HG03175 (cell line): ENCODE measurements around the gene COL20A1.

Experiments
- ATAC-seq: cut with Tn5 transposase; IDR thresholded peaks from one replicate; pipeline ENCODE4 v1.9.1; 2021; ENCODE audit warnings: mild to moderate bottlenecking, moderate library complexity; ENCODE audit not compliant: unreplicated experiment

The COL20A1 gene

DNA sequence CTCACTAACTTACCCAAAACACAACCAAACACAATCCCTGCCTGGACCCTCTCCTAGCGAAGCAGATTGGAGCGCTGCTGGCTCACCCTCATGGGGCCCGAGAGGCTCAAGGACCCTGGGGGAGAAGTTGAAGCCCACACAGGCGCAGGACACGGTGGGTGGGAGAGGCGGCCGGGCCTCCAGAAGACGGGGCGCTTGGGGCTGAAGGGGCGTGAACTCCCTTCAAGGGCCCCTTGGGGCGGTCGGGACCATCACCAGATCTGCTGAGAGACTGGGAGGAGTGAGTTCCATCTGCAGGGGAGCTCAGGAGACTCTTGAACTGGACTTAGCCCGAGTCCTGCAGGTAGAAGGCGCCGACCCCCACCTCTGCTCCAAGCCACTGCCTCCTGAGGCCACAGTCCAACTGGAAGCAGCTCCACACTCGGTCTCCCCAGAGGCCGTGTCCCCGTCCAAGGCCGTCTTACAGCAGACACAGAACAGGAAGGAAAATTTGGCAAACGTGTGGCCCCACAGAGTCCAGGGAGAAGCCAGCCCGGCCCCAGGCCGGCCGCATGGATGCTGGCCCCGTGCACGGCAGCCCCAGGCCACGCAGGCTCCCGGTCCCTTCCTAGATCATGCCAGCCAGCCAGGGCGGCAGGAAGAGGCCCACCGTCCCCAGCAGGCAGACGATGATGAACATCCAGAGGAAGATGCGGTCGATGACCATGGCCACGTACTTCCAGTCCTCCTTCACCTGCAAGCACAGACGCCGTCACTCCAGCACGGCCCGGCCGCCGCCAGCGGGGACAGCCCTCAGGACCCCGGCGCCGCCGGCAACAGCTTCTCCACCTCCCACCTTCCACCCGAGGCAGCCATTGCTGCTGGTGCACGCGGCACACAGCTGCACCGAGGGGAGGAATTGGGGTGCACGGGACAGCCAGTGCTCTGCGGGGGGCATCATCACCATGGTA is 53.4 kb downstream of the COL20A1 start:
- ATAC-seq = no peak

DNA sequence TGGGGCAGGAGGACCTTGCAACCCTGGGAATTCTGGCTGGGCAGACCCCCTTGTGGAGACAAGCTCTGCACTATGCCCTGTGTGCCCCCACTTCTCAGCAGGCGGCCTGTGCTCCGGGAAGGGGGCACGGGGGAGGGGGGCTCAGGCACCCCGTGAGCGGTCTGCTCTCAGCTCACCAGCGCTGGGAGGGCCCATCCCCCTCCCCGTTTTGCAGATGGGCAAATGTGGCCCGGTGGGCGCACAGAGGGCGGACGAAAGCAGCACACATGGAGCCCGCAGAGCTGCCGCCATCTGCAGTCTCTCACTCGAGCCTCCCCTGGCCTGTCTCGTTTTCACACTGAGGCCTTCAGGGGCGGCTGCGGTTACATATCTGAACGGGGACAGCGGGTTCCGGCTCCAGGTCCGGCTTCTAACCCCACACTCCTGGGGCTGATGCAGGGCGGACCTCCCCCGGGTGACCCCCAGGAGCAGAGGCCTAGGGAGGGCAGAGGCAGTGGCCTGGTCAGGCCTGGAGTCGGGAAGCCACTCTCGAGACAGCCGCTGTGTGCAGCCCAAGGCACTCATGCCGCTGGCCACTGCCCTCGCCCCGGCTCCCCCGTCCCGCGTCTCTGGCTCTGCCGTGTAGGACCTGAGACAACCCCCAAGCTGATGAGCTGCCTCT is 54.2 kb downstream of the COL20A1 start:
- no peak for ATAC-seq

DNA sequence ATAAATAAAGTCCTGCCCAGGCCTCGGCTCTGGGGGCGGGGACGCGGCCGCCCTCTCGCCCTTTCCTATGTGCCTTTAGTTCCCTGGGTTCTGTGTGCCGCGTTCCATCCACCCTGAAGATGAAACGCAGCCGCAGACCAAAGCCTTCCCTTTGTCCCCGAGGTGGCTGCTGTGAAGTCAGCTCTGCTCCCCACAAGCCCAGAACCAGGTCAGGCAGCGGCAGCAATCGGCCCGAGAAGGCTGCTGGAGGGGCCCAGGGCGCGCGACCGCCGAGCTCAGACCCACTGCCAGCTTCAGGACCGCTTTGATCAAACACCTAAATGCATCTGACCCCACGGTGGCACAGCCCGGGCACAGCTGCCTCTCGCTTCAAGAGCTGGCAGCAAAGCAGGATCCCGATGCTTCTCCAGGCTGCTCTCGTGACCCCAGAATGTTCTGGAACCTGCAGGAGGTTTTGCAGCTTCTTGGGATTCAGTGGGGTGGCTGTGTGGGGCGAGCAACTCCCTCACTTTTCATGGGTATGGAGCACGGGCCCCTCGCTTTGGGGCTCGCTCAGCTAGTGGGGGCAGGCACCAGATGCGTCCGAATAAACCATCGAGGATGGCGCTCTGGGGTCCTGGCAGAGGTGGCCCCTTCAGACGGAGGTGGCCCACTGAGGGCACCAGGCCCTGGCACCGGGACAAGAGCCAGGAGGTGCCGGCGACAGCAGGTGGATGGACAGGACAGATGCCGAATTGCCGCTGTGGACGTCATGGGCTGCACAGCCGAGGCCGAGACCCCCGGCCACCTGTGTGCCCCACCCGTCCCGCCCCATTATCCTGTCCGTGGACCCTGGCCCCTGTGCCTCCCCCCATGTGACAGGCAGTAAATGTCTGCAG is 55.2 kb downstream of the COL20A1 start:
- no peak for ATAC-seq

DNA sequence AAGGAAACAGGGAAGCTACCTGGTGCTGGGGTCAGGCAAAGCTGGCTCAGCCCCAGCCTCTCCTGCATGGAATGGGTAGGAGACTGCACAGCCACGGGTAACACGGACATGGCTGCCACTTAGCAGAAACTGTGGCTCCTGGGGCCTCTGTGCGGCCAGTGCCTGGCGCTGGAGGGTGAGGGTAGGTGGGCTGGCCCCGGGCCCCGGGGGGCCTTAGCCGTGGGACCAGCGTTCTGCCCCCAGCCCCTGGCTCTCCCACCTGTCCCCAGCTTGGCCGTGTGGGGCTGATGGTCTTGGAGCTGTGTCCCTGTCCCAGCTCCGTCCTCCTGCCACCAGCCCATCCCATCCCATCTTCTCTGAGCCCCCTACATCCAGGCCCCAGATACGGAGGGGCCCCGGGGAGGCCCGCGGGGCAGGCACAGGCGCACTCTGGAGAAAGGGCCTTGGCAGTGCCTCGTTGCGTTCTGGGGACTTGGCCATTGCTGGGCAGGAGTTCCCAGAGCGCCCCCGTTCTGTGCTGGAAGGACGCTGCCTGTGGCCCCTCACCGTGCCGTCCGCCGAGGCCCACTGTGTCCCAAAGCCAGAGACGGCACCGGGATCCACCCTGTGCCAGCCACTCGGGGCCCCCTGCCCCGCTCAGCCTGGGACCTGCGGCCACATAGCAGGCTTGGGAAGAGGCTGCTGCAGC is 56.0 kb downstream of the COL20A1 start:
- ATAC-seq = no peak

DNA sequence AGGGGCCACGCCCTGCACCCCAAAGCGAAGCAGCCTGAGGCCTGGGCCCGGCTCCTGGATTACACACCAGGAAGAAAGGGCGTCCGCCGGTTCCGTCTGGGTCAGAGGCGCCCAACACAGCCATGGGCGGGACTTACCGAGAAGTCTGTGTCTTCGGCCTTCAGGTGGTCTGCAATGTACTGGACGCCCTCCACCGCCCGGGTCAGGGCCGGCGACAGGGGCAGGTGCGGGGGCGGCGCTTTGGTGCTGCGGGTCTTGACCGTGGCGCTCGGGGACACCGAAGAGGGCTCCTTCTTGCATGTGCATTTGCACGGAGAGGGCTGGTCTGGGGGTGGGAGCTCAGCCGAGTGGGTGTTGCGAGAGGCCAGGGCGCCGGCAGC is 56.5 kb downstream of the COL20A1 start:
- no peak for ATAC-seq

DNA sequence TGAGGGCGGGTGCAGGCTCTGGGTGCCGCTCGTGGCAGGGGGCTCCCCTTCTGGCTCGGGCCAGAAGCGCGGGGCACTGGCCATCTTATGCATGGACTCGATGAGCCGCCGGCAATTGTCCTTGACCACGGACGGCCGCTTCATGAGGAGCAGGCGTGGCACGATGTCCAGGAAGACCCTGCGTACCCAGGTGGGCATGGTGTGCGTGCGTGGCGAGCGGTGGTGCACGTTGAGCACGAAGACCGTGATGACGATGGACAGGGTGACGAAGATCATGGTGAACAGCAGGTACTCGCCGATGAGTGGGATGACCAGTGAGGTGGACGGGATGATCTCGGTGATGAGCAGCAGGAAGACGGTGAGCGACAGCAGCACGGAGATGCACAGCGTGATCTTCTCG is 57.2 kb downstream of the COL20A1 start:
- no peak for ATAC-seq

DNA sequence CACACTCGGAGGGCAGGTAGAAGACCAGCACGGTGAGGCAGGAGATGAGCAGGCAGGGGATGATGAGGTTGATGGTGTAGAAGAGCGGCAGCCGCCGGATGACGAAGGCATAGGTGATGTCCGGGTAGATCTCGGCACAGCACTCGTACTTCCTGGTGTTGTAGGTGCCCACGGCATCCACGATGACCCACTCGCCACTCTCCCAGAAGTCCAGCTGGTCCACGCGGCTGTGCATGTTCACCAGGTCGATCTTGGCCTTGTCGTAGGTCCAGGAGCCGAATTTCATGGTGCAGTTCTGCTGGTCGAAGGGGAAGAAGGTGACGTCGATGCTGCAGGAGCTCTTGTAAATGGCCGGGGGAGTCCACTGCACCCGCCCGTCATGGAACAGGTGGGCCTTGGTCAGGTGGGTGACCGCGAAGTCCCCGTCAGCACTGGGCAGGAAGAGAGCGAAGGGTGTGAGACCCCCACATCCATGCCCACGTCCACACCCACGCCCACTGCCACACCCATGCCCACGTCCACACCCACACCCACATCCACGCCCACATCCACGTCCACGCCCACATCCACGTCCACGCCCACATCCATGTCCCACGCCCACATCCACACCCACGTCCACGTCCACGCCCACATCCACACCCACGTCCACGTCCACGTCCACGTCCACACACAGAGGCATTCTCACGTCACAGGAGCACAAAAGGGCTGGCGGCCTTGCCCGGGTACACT is 57.8 kb downstream of the COL20A1 start:
- no peak for ATAC-seq

DNA sequence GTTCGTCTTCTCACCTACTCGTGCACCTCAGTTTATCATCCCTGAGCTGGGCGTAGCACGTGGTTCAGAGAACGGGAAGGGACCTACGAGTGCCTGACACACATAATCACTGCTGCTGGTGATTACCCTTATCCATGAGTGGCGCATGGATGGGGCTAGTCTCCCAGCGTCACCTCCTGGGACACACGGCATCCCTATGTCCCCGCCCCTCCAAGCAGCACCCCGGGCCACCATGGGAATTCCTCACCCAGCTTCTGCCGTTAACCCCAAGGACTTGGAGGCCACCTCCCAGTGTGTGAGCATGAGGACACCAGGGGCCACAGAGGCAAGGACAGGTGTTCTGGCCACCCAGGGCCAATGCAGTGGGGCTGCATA is 58.3 kb downstream of the COL20A1 start:
- ATAC-seq = no peak

DNA sequence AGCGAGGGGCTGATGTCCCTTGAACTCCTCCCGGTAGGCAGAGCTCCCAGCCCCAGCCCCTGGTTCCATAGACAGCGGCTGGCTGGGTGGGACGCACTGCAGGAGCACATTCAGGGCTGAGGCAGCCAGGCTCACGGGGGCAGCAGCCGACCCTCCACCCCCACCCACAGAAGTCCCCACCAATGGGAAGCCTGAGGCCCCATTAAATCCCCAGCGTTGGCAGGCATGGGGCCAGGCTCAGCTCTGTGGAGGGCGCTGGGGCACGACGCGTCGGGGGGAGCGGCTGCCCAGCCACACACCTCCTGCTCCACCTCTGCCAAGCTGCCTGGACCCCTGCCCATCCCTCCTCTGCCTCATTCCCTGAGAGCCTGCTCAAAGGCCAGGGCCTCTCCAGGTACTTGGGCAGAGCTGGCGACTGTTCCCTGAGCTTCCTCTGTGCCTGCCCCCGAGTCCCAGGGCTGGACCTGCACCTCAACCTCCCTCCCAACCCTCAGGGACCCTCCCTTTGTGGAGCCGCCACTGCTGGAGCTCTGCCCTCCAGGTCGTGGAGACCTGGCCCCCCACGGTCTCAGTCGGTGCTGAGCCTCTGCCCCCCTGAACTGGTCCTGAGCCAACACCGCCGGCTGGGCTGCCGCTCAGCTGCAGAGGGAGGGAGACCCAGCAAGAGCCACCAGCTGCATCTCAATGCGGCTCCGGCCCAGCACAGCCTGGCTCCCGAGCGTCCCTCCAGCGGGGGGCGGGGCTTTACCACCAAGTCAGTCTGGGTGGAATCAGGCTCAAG is 59.0 kb downstream of the COL20A1 start:
- no peak for ATAC-seq

DNA sequence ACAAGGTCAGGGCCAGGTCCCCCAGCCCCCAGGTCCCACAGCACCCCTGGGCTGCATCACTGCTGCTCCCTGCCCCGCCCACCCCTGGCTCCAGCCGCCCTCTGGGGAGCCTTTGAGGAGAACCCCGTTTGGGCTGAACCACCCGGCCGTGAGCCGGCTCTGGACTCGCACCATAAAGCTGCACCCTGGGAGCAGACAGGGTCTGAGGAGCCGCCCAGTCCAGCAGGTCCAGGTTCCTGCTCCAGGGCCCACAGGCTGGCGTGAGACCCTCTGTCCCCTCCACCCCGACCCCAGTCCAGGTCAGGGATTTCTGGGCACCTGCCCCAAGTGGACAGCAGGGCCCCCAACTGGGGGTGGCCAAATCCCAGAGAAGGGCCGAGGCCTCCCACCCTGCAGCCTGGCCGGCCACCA is 59.8 kb downstream of the COL20A1 start:
- no peak for ATAC-seq

DNA sequence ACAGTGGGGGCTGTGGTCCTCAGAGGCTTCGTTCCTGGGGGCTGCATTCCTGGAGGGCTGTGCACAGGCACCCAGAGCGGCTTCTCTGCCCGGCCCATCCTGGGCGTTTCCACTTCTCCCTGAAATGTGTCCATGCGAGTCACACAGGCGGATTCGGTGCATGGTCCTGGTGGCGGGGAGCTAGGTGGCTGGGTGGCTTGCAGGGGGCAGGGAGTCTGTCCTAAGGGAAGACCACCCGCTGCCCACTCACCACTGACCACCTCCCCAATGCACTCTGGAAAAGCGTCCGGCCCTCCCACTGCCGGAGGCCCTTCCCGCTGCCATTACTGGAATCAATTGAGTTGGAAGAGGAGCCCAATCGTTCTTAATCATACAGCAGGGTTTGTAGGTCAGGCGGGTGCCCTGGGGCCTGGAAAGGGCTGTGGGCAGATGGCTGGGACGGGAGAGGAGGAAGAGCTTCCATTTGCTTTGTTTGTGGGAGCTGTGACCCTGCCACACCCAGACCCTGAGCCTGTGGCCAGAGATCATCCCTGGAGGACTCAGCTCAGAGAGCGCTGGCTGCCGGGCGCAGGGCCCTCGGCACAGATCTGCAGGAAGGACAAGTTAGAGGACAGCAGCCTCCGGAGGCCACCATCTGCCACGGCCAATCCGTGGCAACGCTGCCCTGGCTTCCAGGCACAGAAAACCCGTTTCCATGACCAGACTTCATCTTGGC is 61.8 kb downstream of the COL20A1 start:
- ATAC-seq = no peak

DNA sequence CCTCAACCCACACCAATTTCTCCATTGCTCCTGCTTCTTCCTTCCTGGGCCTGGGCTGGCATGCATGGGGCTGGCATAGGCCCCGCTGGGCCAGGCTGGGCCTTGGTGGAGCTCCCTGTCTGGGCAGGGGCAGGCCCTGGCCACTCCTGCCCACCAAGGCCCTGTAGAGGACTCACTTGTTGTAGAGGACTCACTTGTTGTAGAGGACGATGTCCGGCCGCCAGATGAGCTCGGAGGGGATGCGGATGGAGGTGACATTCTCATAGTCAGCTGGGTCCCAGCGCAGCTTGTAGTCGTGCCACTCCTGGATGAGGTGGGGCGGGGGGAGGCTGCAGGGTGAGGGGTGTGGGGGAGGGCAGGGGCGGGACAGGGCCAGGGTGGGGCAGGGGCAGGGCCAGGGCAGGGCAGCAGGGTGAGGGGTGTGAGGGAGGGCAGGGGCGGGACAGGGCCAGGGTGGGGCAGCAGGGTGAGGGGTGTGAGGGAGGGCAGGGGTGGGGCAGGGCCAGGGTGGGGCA is 62.9 kb downstream of the COL20A1 start:
- ATAC-seq = no peak

DNA sequence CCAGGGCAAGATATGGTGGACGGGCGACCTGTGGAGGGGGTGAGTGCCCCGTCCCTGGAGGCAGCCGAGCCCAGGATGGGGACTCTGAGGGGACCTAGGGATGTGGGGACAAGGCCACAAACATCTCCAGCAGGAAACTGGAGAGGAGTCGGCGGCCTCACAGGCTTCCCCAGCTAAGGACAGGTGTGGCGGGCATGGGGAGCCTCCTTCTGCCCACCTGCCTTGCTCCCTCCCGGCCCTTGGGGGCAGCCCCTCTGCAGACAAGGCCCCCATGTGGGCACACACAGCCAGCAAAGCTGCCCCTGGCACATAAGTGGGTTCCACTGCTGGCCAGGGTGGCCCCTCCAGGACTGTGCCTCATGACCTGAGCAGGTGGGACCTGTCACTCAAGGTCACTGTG is 63.5 kb downstream of the COL20A1 start:
- ATAC-seq = no peak

DNA sequence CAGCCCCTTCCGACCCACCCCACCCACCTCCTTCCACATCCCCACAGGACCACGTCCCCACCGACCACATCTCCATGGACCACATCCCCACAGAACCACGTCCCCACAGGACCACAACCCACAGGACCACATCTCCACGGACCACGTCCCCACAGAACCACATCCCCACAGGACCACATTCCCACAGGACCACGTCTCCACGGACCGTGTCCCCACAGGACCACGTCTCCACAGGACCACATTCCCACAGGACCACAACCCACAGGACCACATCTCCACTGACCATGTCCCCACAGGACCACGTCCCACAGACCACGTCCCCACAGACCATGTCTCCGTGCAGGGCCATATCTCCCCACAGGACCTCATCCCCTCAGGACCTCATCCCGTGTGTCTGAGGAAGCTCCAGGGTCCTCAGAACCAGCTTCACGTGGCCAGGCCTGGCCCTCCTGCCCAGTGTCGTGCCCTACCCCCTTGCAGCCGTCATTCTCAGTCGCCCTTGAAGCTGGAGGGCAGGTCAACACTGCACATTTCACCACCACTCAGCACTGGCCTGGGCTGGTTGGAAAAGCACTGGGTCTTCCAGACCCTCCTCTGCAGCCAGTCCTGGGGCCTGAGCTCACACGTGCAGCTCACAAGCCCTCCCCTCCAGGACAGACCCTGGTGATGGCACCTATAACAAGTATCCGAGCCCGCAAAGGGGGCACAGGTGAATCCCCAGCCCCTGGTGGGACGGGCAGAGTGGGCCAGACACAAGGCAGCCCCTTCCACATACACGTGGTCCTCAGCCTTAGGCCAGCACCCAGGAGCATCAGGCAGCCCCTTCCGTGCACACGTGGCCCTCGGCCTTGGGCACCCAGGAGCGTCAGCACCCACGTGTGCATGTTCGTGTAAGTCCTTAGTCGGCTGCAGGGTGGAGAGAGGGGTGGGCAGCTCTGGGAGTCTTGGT is 64.2 kb downstream of the COL20A1 start:
- no peak for ATAC-seq

DNA sequence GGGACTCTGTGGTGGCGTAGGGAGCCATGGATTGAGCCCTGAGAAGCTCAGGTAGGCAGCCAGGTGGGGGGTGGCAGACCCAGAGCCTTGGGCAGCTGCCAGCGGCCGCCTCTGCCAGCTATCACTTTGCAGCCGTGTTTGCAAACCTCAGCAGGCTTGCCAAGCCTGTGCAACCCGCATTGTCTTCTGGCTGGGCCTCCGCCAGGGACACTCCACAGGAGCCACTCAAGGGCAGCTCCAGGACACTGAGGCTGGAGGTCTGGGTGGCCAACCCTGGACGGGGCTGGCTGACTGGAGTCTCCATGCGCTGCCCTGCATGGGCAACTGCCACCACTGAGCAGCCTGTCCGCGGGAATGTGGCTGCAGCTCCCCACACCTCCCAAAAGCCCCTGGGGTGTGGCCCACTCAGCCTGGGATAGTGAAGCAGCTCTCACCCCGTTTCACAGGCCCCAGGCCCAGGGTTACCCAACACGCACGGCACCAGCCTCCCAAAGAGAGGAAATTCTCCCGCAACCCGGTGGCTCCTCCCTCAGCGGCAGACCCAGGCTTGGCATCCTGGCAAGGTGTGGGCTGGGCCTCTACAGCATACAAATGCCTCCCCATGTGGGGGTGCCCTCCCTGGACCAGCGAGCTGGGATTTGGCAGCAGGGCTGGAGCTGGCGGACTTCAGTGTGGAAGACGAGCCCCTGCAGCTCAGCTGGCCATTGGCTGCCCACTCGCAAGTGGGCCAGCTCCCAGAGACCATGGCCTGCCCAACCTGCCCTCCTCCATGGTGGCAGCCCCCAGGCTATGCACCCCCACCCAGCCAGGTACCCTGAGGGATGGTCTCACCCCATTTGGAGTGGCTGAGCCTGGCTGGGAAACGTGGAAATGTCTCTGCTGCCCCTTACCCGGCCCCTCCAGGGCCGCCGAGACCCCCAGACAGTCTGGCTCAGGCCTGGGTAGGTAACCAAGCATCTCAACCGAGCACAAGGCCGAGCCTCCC is 65.2 kb downstream of the COL20A1 start:
- no peak for ATAC-seq
